K562 (cell line): Measurements from ENCODE around the gene SLC44A2. TPM values are rescaled to one million over a fixed set of nuclear protein-coding genes. Genes with fewer than 3 reads are reported as not detected.

Experiments
- ATAC-seq: fragments of 200-7000 bp; cut with Tn5 transposase; 3 replicates; pipeline ENCODE4 v1.9.1; 2020; ENCODE audit warnings: moderate library complexity
- BruUV-seq: library from RNA; stranded (reverse); fragments of 400-500 nt; replicated peaks from 2 replicates; lab custom pipeline; 2021; lab: Mats Ljungman, UMichigan
- CTCF ChIA-PET: fragments of 300-600 bp; formaldehyde crosslinking; extraction: SDS; loops from one replicate; lab custom pipeline; 2021; ENCODE audit warnings: low intra/inter-chr PET ratio; lab: Yijun Ruan, JAX
- POLR2A ChIA-PET: fragments of 300-600, 350-650 bp; sonication (Branson Sonifier 250); formaldehyde crosslinking; extraction: SDS; loops from one replicate; lab custom pipeline; 2021; ENCODE audit warnings: antibody characterized with exemption, inconsistent platforms; lab: Yijun Ruan, JAX
- DNase-seq, 4 experiments: peaks; one replicate each; pipeline versions ENCODE4 v3.0.0 to v3.0.0-alpha.2; 2011 to 2018; ENCODE audit warnings: low spot score in 3 of 4, mixed read lengths in 3 of 4; ENCODE audit errors: extremely low read depth in 1 of 4
- FAIRE-seq: peaks from 2 replicates; lab custom pipeline; 2011; peaks lifted over from hg19 to GRCh38; lab: Jason Lieb, UNC
- H2AFZ ChIP-seq: 2 replicates; pipeline ENCODE4 v1.6.0; 2011; ENCODE audit warnings: low read depth, low read length, control low read depth, inconsistent platforms
- H3K27ac ChIP-seq: fragments of 200-600 bp; 3 replicates; pipeline ENCODE4 v1.8.0; 2011; ENCODE audit warnings: low read depth, mild to moderate bottlenecking, control low read depth, inconsistent platforms, low read length, moderate library complexity, mixed read lengths; ENCODE audit errors: extremely low read depth
- H3K27me3 ChIP-seq, 2 experiments: fragments of 300-600 bp in 1 of 2; 2 replicates in 1 of 2; 3 replicates in 1 of 2; pipeline versions ENCODE4 v1.6.0 to v1.8.0; 2011; ENCODE audit warnings: inconsistent platforms in 2 of 2, low read length in 2 of 2, mild to moderate bottlenecking in 1 of 2, mixed read lengths in 1 of 2, moderate library complexity in 1 of 2; ENCODE audit not compliant: control insufficient read depth in 2 of 2, insufficient read depth in 2 of 2
- H3K36me3 ChIP-seq: fragments of 300-600 bp; 3 replicates; pipeline ENCODE4 v1.8.0; 2011; ENCODE audit warnings: mild to moderate bottlenecking, low read length, inconsistent platforms; ENCODE audit not compliant: control insufficient read depth, insufficient read depth
- H3K4me1 ChIP-seq, 2 experiments: fragments of 200-600 bp in 1 of 2; replicated peaks in 1 of 2; 2 replicates in 1 of 2; 3 replicates in 1 of 2; pipeline versions ENCODE4 v1.5.1 to v1.8.0; 2011; ENCODE audit warnings: inconsistent platforms in 2 of 2, low read length in 2 of 2, mild to moderate bottlenecking in 1 of 2, mixed read lengths in 1 of 2, moderate library complexity in 1 of 2; ENCODE audit not compliant: control insufficient read depth in 2 of 2, insufficient read depth in 2 of 2
- H3K4me2 ChIP-seq: 2 replicates; pipeline ENCODE4 v1.6.1; 2011; ENCODE audit warnings: low read length, control low read depth, inconsistent platforms, mixed read lengths; ENCODE audit not compliant: insufficient read depth
- H3K4me3 ChIP-seq: fragments of 200-600 bp; sonication (generic), shearing (Covaris generic); 2 replicates; pipeline ENCODE4 v1.5.1; 2016; ENCODE audit warnings: control low read depth, inconsistent platforms
- H3K79me2 ChIP-seq: fragments of 200-600 bp; 3 replicates; pipeline ENCODE4 v1.8.0; 2011; ENCODE audit warnings: low read length, inconsistent platforms; ENCODE audit not compliant: control insufficient read depth, insufficient read depth
- H3K9ac ChIP-seq, 2 experiments: 2 replicates each; pipeline versions ENCODE4 v1.6.0 to v1.6.1; 2011; ENCODE audit warnings: low read depth in 2 of 2, low read length in 2 of 2, control low read depth in 1 of 2, inconsistent platforms in 1 of 2, mild to moderate bottlenecking in 1 of 2, mixed read lengths in 1 of 2; ENCODE audit not compliant: insufficient read depth in 1 of 2
- H3K9me1 ChIP-seq: one replicate; pipeline ENCODE4 v1.6.0; 2011; ENCODE audit warnings: inconsistent platforms, mild to moderate bottlenecking, low read length, moderate library complexity; ENCODE audit not compliant: control insufficient read depth, insufficient read depth
- H3K9me3 ChIP-seq: replicated peaks from 2 replicates; pipeline ENCODE4 v1.5.1; 2011; ENCODE audit warnings: low read depth, low read length, inconsistent platforms; ENCODE audit not compliant: control insufficient read depth, insufficient read depth
- H4K20me1 ChIP-seq: replicated peaks from 2 replicates; pipeline ENCODE4 v1.6.1; 2011; ENCODE audit warnings: low read length, inconsistent platforms, mixed read lengths; ENCODE audit not compliant: control insufficient read depth, insufficient read depth
- KHSRP ChIP-seq: fragments of 450-650 bp; IDR thresholded peaks from 2 replicates; pipeline ENCODE4 v1.6.1; 2017
- RBM34 ChIP-seq: fragments of 200-400 bp; formaldehyde crosslinking; IDR thresholded peaks from 2 replicates; pipeline ENCODE4 v1.6.1; 2018; ENCODE audit warnings: low read length, borderline replicate concordance; ENCODE audit not compliant: insufficient read depth
- WGBS: fragments of 100-300 bp; shearing (Covaris generic); methylation state at CpG from one replicate; pipeline ENCODE4 v1.1.6; 2016; ENCODE audit warnings: low coverage, mixed read lengths; ENCODE audit not compliant: insufficient coverage; ENCODE audit errors: missing lambda C conversion rate; 5-methylcytosine and 5-hydroxymethylcytosine counted together
- in situ Hi-C: fragments of 300-500 bp; cut with MboI; formaldehyde crosslinking; loops from 4 replicates; pipeline ENCODE4 v1.15.0; 2018; ENCODE audit warnings: inconsistent platforms, mixed read lengths
- intact Hi-C: fragments of 100-400 bp; cut with micrococcal nuclease; formaldehyde crosslinking; loops from 2 replicates; pipeline ENCODE4 v1.14.2; 2022
- polyA plus RNA-seq, 8 experiments: library from polyadenylated mRNA; depleted of rRNA in 4 of 8; stranded (reverse) in 5 of 8; unstranded in 3 of 8; fragments of >200 nt; fragmentation: Nextera tagmentation in 2 of 8; fragmentation: Illumina TruSeq in 1 of 8; extraction: Ambion mirVana in 2 of 8; extraction: Trizol in 1 of 8; gene quantifications; 2 replicates each; pipeline versions ENCODE4 v1.2.1 to v1.2.3, GENCODE V29; 2011 to 2014; ENCODE audit warnings: inconsistent platforms in 1 of 8, missing spikeins in 1 of 8
- total RNA-seq, 7 experiments: library from RNA; depleted of rRNA in 6 of 7; stranded (reverse); fragments of >200 nt in 6 of 7; fragmentation: Illumina TruSeq in 2 of 7; extraction: Trizol in 2 of 7; gene quantifications; 2 replicates each; pipeline versions ENCODE4 v1.2.1 to v1.2.3, GENCODE V29; 2011 to 2021; ENCODE audit warnings: low replicate concordance in 1 of 7
- TF ChIP-seq, protein P1 (sequence below), 2 experiments: IDR thresholded peaks; 2 replicates each; pipeline ENCODE4 v1.6.1; 2012; ENCODE audit warnings: improper control_type of control experiment in 2 of 2, low read depth in 2 of 2, low read length in 2 of 2, borderline replicate concordance in 1 of 2

SLC44A2 gene
- total and polyA plus RNA-seq, 9 of the 15 experiments (the other 6 are each of a cell fraction or from before 2014, with no cell fraction given) = 1.1 to 34.2 (median 8.1) TPM

DNA sequence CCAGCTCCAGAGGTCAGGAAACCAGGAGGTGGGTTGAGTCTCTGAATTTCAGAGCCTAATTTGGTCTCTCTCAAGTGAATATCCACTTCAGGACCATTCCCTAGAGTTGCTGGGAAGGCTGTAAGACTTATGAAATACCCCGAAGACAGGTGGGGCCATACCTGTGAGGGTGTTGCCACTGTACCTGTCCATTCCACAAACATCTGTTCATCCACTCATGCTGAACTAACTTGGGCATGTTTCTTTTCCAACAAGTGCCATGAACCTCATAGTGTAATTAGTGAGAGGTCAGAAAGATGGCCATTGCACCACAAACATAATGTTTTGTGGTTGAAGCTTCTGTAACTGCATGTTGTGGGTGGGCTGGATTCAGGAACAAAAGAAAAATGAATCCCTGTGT, 36.6 kb downstream of the SLC44A2 start:
- no TSS peak for BruUV-seq
- H3K9me3 ChIP-seq = no peaks in the 10 kb centered on the region
- 0 out of 3 replicates have a peak overlapping the region, but pooled peaks have one; percentile 8 for H3K27ac ChIP-seq
- peak in 1 of 4 experiments; percentile 4 for DNase-seq
- peaks cover 8% of the 10 kb centered on the region for H3K9me1 ChIP-seq
- WGBS = 100% methylated on average over 1 of the region's 1 CpG
- no peak overlapping the region for H3K4me2 ChIP-seq
- ChIA-PET CTCF (no interaction called here), POLR2A (interaction anchor here (0.7 kb wide), 1 partner anchor 10 kb away, joined by 6 read pairs; no protein-coding TSS in a partner anchor)
- ATAC-seq = no peak
- in situ Hi-C loops = no loop called here
- H3K36me3 ChIP-seq = peaks cover 68% of the 10 kb centered on the region
- H3K79me2 ChIP-seq = peaks cover 100% of the 10 kb centered on the region
- peaks cover 31 to 36% of the 10 kb centered on the region in 2 experiments; a peak in 4 of 5 replicates for H3K4me1 ChIP-seq
- TF ChIP-seq KHSRP = no peak
- H3K27me3 ChIP-seq = no peaks in the 10 kb centered on the region
- intact Hi-C loops = no loop called here
- no peak overlapping the region for H3K9ac ChIP-seq
- H3K4me3 ChIP-seq = no peak overlapping the region
- no peak overlapping the region for H2AFZ ChIP-seq
- FAIRE-seq = no peak
- peaks cover 61% of the 10 kb centered on the region for H4K20me1 ChIP-seq

DNA sequence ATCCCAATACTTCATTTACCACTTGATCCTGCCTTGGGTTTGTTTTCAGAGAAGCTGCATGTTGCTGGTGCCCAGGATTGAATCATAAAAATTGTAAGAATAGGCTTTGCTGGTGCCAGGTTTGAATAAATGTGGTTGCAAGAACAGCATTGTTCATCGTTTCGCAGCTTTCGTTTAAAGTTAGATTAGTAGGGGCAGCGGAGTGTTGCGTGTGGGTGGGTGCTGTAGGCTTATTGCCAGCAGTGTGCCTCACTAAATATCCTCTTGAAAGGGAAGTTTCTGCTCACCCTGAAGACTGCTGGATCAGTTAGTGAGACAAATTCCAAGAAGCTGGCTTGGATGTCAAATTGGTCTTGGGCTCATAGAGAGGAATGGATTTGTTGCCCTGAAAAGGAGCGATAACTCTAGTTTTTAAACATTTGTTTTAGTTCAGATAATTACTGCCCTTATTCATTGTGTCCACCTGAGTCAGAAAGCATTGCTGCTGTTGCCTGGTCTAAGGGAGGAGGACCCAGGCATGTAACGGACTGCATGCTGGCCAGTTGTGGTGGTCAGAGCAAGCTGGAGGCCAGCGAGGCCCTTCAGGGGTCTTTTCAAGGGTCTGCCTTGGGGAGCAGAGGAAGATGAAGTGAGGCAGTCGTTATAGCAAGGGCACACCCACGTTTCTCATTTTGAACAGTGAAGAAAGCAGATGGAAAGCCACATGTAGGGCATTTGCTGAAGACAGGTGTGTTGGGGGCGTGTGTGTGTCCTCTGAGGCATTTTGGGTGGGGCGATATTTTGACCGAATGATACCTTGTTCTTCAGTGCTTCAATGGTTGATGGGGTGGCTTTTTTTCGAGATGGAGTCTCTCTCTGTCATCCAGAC, 37.3 kb downstream of the SLC44A2 start:
- CTCF ChIA-PET = no interaction called here
- peak in 1 of 4 experiments; percentile 11 for DNase-seq
- Histone ChIP-seq H3K9ac (peak overlapping the region in 1 of 2 experiments; percentile 29; a peak in 1 of 4 replicates), H3K4me3 (no peak overlapping the region), H3K79me2 (peaks cover 100% of the 10 kb centered on the region), H4K20me1 (peaks cover 56% of the 10 kb centered on the region), H3K27ac (0 out of 3 replicates have a peak overlapping the region, but pooled peaks have one; percentile 40), H3K9me1 (peaks cover 5% of the 10 kb centered on the region), H3K4me1 (peaks cover 27 to 29% of the 10 kb centered on the region in 2 experiments; a peak in 4 of 5 replicates), H3K27me3 (no peaks in the 10 kb centered on the region), H3K9me3 (no peaks in the 10 kb centered on the region), H3K4me2 (no peak overlapping the region), H3K36me3 (peaks cover 67% of the 10 kb centered on the region), H2AFZ (no peak overlapping the region)
- in situ Hi-C loops (no loop called here), intact Hi-C loops (no loop called here)
- POLR2A ChIA-PET = interaction anchor here (0.6 to 0.7 kb wide), 3 partner anchors 9 to 50 kb away, joined by 3 to 6 read pairs (median 5); no protein-coding TSS in a partner anchor
- WGBS = 74% methylated on average over 13 of the region's 14 CpGs
- ATAC-seq = no peak
- TSS peak; percentile 26 for BruUV-seq
- FAIRE-seq = no peak
- TF ChIP-seq, protein P1, sequence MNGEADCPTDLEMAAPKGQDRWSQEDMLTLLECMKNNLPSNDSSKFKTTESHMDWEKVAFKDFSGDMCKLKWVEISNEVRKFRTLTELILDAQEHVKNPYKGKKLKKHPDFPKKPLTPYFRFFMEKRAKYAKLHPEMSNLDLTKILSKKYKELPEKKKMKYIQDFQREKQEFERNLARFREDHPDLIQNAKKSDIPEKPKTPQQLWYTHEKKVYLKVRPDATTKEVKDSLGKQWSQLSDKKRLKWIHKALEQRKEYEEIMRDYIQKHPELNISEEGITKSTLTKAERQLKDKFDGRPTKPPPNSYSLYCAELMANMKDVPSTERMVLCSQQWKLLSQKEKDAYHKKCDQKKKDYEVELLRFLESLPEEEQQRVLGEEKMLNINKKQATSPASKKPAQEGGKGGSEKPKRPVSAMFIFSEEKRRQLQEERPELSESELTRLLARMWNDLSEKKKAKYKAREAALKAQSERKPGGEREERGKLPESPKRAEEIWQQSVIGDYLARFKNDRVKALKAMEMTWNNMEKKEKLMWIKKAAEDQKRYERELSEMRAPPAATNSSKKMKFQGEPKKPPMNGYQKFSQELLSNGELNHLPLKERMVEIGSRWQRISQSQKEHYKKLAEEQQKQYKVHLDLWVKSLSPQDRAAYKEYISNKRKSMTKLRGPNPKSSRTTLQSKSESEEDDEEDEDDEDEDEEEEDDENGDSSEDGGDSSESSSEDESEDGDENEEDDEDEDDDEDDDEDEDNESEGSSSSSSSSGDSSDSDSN (IDR thresholded peaks at IDR 0.05; ENCODE audit: borderline replicate concordance in 1 of 2, low read depth in 2 of 2, low read length in 2 of 2) = no peak
- TF ChIP-seq RBM34 = no peak
